ENCODE measurements around the gene TMEM247. TPM values are rescaled to one million over a fixed set of nuclear protein-coding genes. Genes with fewer than 3 reads are reported as not detected.
A peak's percentile ranks its signal among the peaks of the same experiment; 100 is the strongest.

TMEM247 gene
- total and polyA plus RNA-seq, 12 donors, result not detected

DNA sequence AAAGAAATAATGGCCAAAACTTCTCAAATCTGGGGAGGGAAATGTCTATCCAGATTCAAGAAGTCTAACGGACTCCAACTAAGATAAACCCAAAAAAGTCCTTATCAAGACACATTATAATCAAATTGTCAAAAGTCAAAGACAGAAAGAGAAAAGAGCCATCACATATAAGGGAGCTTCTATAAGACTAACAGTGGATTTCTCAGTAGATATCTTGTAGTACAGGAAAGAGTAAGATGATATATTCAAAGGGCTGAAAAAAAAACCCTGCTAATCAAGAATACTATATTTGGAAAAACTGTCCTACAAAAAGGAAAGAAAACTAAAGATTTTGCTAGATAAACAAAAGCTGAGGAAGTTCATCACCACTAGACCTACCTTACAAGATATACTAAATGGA is 35.4 kb downstream of the TMEM247 start:
- H3K4me3 ChIP-seq, result no peak overlapping the region
- 73 to 82% (median 80%) methylated on average over 1 of the region's 1 CpG for WGBS, 4 donors
- no peaks in the 10 kb centered on the region for H3K4me1 ChIP-seq (replicated peaks in 1 of 2)
- H3K36me3 ChIP-seq (replicated peaks in 1 of 2), result no peaks in the 10 kb centered on the region
- TF ChIP-seq, protein P1, sequence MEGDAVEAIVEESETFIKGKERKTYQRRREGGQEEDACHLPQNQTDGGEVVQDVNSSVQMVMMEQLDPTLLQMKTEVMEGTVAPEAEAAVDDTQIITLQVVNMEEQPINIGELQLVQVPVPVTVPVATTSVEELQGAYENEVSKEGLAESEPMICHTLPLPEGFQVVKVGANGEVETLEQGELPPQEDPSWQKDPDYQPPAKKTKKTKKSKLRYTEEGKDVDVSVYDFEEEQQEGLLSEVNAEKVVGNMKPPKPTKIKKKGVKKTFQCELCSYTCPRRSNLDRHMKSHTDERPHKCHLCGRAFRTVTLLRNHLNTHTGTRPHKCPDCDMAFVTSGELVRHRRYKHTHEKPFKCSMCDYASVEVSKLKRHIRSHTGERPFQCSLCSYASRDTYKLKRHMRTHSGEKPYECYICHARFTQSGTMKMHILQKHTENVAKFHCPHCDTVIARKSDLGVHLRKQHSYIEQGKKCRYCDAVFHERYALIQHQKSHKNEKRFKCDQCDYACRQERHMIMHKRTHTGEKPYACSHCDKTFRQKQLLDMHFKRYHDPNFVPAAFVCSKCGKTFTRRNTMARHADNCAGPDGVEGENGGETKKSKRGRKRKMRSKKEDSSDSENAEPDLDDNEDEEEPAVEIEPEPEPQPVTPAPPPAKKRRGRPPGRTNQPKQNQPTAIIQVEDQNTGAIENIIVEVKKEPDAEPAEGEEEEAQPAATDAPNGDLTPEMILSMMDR (IDR thresholded peaks at IDR 0.05), result no peak
- TF ChIP-seq POLR2A (IDR thresholded peaks at IDR 0.05), result no peak
- intact Hi-C loops (cut with DNase I), result no loop called here
- H3K27ac ChIP-seq, result no peak overlapping the region
- no peak for DNase-seq
- peaks cover 0 to 9% (median 3%) of the 10 kb centered on the region in 3 donors for H3K9me3 ChIP-seq (replicated peaks in 1 of 3)
- no peaks in the 10 kb centered on the region for H3K27me3 ChIP-seq

DNA sequence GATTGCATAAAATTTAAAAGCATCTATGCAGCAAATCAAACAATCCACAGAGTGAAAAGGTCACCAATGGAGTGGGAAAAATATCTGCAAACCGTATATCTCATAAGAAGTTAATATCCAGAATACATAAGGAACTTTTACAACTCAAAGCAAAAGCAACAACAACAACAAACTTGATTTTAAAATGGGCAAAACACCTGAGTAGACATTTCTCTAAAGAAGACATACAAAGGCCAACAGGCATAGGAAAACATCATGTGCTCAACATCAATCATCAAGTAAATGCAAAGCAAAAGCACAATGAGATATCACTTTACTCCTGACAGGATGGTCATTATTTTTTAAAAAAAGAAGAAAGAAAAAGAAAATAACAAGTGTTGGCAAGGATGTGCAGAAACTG is 38.1 kb downstream of the TMEM247 start:
- peaks cover 0 to 9% (median 3%) of the 10 kb centered on the region in 3 donors for H3K9me3 ChIP-seq (replicated peaks in 1 of 3)
- H3K27me3 ChIP-seq, result no peaks in the 10 kb centered on the region
- peaks cover 0 to 11% of the 10 kb centered on the region in 2 donors for H3K4me1 ChIP-seq (replicated peaks in 1 of 2)
- whole genome bisulfite sequencing, 4 donors, result 45 to 67% (median 66%) methylated on average over 1 of the region's 1 CpG
- TF ChIP-seq POLR2A (IDR thresholded peaks at IDR 0.05), result no peak
- TF ChIP-seq, protein P1 (IDR thresholded peaks at IDR 0.05), result no peak
- no peak overlapping the region for H3K27ac ChIP-seq
- intact Hi-C loops (cut with DNase I), result no loop called here
- no peaks in the 10 kb centered on the region for H3K36me3 ChIP-seq (replicated peaks in 1 of 2)
- DNase-seq, result no peak
- H3K4me3 ChIP-seq, result no peak overlapping the region

DNA sequence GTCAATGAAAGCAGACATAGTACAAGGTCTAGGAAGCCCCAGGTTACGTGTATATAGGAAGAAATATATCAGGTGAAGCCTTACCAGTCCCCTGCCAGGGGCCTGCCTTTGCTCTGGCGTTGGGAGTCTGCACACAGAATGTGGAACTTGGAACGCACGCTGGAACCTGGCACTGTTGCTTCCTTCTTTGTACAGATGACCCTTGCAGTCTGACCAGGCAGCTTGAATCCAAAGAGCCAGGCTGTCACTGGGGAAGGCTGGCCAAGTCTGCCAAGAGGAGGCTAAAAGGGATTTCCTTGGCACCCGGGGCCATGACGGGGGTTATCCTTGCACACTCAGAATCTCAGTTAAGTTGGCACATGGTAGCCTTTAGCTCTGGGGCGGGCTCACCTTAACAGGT is 39.5 kb downstream of the TMEM247 start:
- peaks cover 0 to 11% of the 10 kb centered on the region in 2 donors for H3K4me1 ChIP-seq (replicated peaks in 1 of 2)
- no peak overlapping the region for H3K27ac ChIP-seq
- intact Hi-C loops (cut with DNase I), result no loop called here
- H3K4me3 ChIP-seq, result no peak overlapping the region
- no peaks in the 10 kb centered on the region for H3K36me3 ChIP-seq (replicated peaks in 1 of 2)
- 71 to 78% (median 77%) methylated on average over 7 of the region's 7 CpGs for WGBS, 4 donors
- H3K27me3 ChIP-seq, result no peaks in the 10 kb centered on the region
- peaks cover 0 to 9% (median 3%) of the 10 kb centered on the region in 3 donors for H3K9me3 ChIP-seq (replicated peaks in 1 of 3)
- peak in 3 of 7 donors; percentile 24 to 42 (median 27) for DNase-seq
- TF ChIP-seq POLR2A (IDR thresholded peaks at IDR 0.05), result no peak
- TF ChIP-seq, protein P1 (IDR thresholded peaks at IDR 0.05), result no peak

DNA sequence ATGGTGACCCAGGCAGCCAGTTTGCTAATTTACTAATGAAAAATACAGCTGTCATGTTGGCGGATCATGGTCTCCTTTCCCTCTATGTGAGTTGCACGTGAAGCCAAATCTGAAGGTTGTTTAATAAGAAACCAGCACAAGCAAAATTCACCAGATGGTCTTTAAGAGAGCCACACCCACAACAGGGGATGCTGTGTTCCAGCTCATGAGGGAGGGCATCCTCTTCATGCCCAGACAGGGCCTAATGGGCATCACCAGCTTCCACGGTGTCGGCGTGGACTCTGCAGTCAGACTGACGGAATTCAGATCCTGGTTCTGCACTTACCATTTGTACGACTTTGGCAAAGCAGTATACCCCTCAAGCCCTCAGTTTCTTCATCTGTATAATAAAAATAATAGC is 39.9 kb downstream of the TMEM247 start:
- Histone ChIP-seq H3K36me3 (replicated peaks in 1 of 2) (no peaks in the 10 kb centered on the region), H3K4me3 (no peak overlapping the region), H3K9me3 (replicated peaks in 1 of 3) (peaks cover 0 to 9% (median 3%) of the 10 kb centered on the region in 3 donors), H3K27ac (no peak overlapping the region), H3K27me3 (no peaks in the 10 kb centered on the region), H3K4me1 (replicated peaks in 1 of 2) (peaks cover 0 to 11% of the 10 kb centered on the region in 2 donors)
- intact Hi-C loops (cut with DNase I), result no loop called here
- no peak for DNase-seq
- WGBS, 4 donors, result 84 to 88% (median 86%) methylated on average over 7 of the region's 7 CpGs
- no peak for TF ChIP-seq POLR2A (IDR thresholded peaks at IDR 0.05)
- TF ChIP-seq, protein P1 (IDR thresholded peaks at IDR 0.05), result no peak

All from adrenal gland (tissue), 12 donors.